ELF-1 (cell line): ENCODE results near the gene FEN1.
A peak's percentile ranks its signal among the peaks of the same experiment; 100 is the strongest.

Experiments
- DNase-seq: peaks from one replicate; pipeline ENCODE4 v3.0.0-alpha.2; 2016; ENCODE audit warnings: low read depth, low spot score

Gene FEN1

DNA sequence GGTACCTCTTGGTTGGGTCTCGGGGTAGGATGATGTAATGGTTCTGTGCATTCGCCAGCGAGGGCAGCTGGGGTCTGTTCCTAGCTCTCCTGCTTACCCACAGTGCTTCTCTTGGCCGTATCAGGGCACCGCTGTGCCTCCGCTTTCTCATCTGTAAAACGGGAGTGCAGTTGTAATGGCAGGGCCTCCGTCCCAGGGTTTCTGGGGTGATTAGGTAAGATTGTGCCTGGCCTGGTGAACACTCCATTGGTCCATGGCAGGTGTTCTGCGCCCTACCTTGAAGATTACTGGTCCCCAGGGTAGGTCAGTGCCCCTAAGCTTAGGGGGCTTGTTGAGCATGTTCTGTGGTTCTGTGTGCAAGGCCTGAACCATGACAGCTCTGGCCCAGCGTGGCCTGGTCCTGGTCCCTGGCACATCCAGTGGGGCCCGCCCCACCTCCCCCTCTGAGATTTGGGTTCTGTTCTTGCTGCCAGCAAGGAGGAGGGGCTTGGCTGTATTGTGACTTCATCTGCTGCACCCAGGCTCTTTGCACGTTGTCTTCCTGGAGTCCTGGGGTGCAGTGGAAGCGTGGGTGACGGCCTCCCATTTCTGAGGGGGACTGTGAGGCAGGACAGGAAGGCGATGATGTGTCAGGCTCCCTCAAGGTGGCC lies 35.4 kb upstream of the FEN1 start:
- DNase-seq = no peak

DNA sequence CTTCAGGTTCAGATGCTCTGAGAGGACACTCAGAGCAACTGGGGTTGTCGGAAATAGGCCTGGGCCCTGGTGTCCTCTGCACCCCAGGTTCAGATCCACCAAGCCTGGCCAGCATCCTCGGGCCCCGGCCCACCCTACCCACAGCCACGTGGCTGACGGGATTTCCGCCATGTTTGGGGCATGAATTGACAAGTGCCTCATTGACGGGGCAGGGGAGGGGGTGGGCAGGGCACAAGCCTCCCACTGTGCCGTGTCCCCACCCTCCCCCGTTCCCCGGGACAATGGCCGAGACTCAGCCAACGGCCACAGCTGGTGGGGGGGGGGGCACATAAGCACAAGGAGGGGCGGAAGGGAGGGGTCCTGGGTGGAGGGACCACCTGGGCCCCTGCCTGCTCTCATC lies 31.8 kb upstream of the FEN1 start:
- DNase-seq = no peak

DNA sequence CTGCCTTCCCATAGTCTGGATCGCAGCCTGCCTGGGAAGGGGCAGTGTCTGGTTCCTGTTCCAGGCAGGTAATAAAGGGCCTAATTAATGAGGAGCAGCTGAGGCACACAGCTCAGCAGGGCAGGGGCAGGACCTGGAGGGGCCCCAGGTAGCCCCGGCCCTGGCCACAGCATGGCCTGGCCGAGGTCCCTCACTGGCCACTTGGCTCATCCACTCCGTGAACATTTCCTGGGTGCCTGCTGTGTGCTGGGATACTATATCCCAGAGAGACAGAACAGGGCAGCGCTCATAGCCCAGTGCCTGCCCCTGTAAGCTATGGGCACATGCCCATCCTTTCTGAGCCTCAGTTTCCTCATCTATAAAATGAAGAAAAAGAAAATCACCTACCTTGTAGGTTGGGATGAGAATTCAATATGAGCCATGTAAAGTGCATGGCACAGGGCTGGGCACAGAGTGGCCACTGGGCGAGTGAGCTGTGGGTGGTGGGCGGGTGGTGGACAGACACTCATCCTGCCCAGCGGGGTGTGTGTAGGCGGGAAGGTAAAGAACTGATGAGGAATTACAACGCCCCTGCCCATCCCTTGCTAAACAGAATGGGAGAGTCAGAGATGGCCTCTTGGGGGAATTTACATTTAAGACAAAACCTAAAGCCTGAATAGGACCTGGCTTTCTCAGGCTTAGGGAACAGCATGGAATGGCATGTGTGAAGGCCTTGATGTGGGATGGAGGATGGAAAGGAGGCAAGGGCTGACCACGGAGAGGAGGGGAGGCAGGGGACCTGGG lies 31.1 kb upstream of the FEN1 start:
- DNase-seq = no peak

DNA sequence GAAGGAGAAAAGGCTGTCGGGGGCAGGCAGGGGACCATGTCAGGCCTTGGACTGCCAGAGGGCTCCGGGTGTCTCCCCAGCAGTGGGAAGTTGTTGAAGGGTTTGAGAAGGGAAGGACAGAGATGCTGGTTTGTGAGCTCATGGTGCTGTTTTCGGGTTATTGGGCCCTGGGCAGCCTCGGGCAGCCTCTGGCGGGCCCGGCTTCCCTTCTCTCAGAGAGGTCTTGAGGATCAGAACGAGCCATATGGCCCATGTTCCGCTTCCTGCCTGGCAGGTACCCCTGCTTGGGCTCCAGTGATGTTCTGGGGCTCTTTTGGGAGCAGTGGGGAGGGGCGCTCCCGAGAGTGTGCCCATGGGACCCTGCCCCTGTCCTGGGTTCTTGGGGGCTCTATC lies 30.5 kb upstream of the FEN1 start:
- DNase-seq = no peak

DNA sequence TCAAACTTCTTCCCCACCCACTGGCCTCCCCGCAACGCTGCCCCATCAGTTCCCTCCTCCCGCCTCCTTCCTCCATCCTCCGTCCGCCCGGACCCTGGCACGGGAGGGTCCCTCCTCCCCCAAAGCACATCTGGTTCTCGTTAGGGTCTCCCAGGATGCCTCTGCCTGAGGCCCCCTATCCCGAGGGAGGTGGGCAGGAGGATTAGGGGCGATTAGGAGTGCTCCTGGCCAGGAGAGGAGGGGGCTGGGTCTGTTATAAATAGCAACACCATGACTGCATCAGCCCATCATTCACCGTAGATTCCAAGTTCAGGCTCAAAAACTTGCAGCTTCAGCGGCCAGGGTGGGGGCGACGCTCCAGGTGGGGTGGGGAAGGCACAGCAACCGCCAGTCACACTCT lies 29.9 kb upstream of the FEN1 start:
- no peak for DNase-seq

DNA sequence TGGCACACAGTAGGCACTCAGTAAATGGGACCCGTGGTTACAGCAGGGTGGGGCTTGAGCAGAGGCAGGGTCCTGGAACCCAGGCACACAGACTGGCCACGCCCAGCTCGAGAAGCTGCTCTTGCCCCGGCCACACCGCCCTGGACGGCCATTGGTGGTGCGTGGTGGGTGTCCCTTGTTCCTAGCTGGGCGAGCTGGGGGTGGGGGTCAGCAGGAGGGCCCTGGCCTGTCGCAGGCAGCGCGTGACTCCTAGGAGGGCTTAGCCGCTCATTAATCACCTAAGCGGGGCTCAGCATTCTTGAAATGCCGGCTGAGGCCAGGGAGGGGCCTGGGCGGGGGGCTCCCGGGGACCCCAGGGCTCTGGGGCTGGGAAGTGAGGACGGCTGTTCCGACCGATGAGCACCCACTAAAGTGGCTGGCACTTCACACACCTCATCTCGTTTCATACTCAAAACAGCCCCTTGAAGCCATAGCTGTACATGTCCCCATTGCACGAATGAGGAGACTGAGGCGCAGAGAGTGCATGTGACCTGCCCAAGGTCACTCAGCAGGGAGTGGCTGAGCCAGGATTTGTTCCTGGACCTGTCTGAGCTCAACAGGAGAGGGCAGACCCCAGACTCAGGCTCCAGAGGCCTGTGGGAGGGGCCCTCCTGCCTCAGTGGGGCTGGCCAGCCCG lies 28.6 kb upstream of the FEN1 start:
- DNase-seq = no peak

DNA sequence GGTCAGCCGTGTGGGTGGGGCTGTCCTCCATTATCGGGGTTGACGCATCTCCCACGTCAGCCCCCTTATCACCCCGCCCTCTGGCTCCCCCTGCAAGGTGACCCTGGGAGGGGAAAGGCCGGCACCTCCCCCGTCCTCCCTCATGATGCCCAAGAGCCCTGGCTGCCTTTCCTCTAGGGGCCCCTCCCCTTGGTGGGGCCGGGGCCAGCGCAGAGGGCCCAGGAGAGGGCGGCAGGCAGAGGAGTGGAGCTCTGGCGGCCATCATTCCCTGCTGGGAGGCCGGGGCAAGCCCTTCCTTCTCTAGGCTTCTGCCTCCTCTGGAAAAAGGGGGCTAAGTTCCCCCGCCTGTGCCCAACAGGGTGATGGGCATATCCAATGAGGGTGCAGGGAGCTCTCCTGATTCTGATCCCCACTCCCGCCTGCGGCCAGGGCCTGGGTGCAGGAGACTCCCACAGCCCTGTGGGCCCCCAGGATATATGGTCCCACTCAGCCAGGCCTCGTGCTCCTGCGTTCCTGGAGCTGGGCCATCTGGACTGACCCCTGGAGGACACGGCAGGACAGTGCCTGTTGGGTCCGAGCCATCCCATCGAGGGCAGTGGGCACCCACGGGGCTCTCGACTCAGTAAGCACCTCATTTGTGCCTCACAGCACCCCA lies 28.0 kb upstream of the FEN1 start:
- peak; percentile 57 for DNase-seq

DNA sequence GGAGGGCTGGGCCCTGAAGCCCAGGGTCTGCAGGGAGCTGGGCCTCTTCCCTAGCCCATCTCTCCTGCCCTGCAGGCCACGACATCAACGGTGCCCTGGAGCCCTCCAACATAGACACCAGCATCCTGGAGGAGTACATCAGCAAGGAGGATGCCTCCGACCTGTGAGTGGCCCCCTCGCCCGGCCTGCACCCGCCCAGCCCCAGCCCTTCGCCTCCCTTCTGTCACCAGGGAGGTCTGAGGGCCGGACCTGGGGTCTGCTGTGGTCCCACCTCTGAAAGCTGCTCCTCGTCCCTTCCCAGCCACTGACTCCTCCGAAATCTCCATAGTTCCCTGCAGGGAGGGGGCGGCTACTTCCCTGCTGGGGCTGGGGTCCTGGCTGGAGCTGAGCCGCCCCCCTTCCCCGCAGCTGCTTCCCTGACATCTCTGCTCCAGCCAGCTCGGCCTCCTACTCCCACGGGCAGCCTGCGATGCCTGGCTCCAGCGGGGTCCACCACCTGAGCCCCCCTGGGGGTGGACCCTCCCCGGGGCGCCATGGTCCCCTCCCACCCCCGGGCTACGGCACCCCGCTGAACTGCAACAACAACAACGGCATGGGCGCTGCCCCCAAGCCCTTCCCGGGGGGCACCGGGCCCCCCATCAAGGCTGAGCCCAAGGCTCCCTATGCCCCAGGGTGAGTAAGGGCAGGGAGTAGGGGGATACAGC lies 27.0 kb upstream of the FEN1 start:
- DNase-seq = no peak

DNA sequence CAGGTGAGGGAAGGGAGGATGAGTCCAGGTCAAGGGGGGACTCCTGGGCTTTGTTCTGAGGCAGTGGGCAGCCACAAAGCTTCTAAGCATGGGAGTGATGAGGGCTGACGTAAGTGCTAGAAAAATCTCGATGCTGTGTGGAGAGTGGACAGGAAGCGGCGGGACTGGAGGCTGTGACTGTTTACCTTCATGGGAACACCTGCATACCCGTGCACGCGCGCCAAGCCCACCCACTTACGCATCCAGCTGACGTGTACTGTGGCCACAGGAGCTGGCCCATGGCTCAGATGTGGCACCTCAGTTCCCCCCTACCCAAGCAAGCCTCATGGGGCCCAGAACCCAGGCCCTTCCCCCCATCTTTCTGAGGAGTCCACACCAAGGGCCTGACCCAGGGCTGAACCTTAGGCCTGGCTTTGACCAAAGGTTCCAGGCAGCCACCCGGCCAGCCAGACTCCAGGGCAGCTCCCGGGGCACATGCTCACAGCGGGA lies 26.3 kb upstream of the FEN1 start:
- no peak for DNase-seq

DNA sequence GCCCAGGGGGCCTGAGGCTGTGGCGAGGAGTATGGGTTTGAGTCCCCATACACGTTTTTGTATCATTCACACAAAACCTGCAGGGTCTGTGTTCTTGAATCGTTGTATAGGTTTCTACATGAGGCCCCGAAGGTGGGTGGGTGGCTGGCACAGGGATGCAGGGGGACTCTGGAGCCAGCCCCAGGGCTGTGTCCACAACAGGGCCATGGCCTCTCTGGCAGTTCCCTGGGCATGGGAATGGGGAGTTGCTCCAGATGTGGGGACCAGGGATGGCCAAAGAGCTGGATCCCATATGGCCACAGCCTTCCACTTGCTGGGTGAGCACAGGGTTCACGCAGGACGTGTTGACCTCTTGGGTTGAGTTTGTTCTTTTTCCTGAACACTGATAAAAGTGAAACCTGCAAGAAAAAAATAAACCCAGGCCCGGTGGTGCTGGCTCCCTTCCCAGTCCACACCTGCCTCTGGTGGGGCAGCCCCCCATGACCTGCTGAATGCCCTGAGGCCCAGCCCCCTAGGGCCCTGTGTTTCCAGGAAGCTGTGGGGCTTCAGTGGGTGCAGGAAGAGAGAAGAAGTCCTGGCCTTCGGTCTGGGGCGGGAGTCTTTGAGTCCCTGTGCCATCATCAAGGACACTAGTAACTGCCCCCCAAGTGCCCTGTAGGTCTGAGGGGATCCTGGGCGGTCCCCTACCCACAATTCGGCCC lies 24.2 kb upstream of the FEN1 start:
- DNase-seq = no peak

DNA sequence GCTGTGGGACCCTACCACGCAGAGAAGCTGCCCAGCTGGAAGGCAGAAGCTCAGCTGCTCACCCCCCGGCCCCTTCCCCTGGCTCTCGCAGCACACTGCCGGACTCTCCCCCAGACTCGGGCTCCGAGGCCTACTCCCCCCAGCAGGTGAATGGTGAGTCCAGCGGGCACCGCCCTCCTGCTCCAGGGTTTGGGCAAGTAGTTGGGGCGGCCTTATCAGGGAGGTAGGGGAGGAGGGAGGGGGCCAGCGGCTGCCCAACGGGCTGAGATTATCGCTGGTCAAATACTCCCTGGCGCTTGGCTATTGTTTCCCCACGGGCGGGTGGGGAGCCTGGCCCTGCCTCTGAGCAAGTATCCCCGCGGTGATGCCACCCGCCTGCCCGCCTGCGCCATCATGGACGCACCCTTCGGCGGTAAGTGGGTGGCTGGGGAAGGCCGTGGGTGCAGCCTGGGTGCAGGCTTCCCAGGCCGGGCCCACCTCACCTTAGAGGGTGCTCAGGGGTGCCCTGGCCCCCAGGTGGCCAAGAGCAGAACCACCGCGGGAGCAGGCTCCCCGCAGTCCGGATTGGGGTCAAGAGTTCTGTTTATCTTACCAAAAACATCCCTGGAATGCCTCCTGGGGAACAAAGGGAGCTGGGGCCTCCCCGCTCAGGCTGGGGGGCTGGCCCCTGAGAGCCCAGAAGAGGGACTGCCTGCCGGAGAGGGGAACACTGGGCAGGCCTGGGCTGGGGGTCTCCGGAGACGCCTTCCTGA lies 23.4 kb upstream of the FEN1 start:
- DNase-seq = no peak

DNA sequence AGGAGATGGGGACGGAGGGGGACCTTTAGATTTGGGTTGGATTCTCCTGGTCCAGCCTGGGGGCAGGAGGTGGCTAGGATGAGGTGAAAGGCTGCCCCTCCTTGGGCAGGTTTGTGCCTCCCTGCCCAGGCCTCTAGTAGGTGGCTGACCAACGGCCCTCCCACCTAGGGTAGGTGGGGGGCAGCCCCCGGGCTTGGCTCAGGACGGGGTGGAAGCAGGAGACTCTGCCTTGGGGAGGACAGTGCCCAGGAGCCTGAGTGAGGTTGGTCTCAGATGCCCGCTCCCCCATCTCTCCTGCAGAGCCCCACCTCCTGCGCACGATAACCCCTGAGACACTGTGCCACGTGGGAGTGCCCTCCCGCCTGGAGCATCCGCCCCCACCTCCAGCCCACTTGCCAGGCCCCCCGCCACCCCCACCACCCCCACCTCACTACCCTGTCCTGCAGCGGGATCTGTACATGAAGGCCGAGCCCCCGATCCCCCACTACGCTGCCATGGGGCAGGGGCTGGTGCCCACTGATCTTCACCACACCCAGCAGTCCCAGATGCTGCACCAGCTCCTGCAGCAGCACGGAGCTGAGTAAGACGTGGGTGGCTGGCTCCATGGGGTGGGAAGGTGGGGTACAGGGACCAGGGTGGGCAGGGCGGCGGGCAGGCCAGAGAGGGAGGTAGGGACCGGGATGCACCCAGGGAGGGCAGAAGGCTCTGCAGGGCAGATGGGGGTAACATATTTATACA lies 22.6 kb upstream of the FEN1 start:
- no peak for DNase-seq

DNA sequence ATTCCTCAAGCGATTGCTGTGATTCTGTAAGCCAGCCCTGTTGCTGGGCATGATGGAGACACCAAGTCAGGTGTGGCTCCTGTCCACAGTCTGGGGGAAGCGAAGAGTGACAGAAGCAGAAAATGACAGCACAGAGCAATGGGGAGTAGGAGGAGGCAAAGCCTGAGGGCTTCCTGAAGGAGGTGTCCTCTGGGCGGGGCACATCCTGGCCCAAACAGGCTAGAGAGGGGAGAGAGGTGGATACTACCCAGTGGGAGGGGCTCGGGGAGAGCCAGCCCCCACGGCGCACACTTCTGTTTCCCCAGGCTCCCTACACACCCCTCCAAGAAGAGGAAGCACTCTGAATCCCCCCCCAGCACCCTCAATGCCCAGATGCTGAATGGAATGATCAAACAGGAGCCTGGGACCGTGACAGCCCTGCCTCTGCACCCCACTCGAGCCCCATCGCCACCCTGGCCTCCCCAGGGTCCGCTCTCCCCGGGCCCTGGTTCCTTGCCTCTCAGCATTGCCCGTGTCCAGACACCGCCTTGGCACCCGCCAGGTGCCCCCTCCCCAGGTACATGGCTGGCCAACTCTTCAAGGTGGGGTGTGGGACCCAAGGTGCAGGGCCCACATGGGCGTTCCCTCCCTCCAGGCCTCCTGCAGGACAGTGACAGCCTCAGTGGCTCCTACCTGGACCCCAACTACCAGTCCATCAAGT lies 21.4 kb upstream of the FEN1 start:
- DNase-seq = no peak

DNA sequence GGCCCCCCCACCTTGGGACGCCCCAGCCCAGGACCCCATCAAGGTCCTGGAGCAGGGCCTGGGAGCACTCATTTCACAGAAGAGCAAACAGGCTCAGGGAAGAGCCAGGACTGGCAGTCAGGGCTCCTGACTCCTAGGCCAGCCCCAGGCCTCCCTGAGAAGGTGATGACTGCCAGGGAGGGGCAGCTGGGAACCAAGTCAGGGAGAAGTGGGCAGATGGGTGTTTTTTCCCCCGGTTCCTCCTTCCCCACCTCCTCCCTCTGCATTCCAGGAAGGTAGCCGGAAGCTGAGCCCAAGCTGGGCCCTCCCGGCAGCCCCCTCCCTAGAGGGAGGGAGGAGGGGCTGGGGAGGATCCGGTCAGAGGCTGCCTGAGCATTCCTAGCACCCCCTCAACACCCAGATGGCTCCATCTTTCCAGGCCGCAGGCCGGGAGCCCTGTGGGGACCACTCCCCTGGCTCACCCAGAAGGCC lies 20.7 kb upstream of the FEN1 start:
- peak; percentile 86 for DNase-seq

DNA sequence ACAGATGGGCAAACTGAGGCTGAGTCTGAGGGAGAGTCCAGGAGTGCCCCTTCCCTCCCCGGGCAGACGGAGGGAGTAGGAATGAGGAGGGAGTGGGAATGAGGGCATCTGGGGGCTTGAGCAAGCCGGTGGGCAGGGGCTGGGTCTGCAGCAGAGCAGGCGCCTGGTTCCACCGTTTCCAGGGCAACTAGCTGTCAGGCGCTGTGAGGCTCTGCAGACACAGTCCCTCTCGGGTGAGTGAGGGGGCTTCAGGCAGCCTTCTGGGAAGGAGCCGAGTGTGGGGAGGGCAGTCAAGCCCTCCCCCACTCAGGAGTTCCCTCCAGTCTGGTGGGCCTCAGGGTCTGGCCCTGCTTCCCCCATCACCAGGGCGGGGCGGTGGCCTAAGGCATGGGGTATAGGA lies 19.4 kb upstream of the FEN1 start:
- peak; percentile 93 for DNase-seq

DNA sequence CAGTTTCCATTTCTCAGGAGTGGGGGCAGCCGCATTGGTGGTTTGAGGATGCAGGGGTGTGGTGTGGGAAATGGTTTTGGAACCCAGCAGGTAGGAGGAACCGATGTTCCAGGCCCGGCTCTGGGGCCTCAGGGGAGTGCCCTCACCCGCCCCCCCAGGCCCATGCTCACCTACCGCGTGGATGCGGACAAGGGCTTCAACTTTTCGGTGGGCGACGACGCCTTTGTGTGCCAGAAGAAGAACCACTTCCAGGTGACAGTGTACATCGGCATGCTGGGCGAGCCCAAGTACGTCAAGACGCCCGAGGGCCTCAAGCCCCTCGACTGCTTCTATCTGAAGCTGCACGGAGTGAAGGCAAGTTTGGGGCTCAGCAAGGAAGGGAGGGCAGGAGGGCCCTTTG lies 18.9 kb upstream of the FEN1 start:
- DNase-seq = no peak

DNA sequence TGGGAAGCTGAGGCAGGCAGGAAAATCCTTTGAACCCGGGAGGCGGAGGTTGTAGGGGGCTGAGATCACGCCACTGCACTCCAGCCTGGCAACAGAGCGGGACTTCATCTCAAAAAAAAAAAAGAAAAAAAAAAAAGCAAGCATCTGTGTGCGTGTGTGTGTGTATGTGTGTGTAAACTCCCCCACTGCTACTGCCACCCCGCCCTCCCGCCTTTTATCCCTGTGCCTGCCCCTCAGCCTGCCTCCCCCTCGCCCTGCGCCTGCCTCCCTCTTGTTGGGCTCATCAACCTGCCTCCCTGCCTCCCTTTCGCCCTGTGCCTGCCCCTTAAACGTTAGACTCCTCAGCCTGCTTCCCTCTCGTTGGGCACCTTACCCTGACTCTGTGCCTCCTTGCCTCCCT lies 18.3 kb upstream of the FEN1 start:
- DNase-seq = no peak

DNA sequence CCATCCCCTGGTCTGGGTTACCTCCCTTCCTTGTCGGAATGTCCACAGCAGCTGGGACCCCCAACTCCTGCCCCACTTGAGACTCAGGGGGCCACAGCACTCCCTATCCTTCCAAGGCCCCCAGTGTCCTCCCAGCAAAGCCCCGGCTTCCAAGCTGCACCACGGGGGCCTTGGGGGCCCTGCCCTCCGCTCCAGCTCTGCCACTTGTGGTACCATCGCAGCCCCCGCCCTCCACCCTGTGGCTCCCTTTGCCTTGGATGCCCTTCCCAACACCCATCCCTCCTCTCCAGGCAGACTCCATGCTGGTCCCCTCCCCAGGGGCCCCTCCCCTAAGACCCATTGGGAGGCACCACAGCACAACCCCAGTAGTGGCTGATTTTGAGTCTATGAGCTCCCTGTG lies 17.6 kb upstream of the FEN1 start:
- DNase-seq = no peak
